K562 (cell line): Measurements from ENCODE around the gene NUDT14. TPM values are rescaled to one million over a fixed set of nuclear protein-coding genes. Genes with fewer than 3 reads are reported as not detected.
A peak's percentile ranks its signal among the peaks of the same experiment; 100 is the strongest.

Source experiments
- ATAC-seq: fragments of 200-7000 bp; cut with Tn5 transposase; 3 replicates; pipeline ENCODE4 v1.9.1; 2020; ENCODE audit warnings: moderate library complexity
- BruUV-seq: library from RNA; stranded (reverse); fragments of 400-500 nt; replicated peaks from 2 replicates; lab custom pipeline; 2021; lab: Mats Ljungman, UMichigan
- CTCF ChIA-PET: fragments of 300-600 bp; formaldehyde crosslinking; extraction: SDS; loops from one replicate; lab custom pipeline; 2021; ENCODE audit warnings: low intra/inter-chr PET ratio; lab: Yijun Ruan, JAX
- POLR2A ChIA-PET: fragments of 300-600, 350-650 bp; sonication (Branson Sonifier 250); formaldehyde crosslinking; extraction: SDS; loops from one replicate; lab custom pipeline; 2021; ENCODE audit warnings: antibody characterized with exemption, inconsistent platforms; lab: Yijun Ruan, JAX
- DNase-seq, 4 experiments: peaks; one replicate each; pipeline versions ENCODE4 v3.0.0 to v3.0.0-alpha.2; 2011 to 2018; ENCODE audit warnings: low spot score in 3 of 4, mixed read lengths in 3 of 4; ENCODE audit errors: extremely low read depth in 1 of 4
- FAIRE-seq: peaks from 2 replicates; lab custom pipeline; 2011; peaks lifted over from hg19 to GRCh38; lab: Jason Lieb, UNC
- H2AFZ ChIP-seq: 2 replicates; pipeline ENCODE4 v1.6.0; 2011; ENCODE audit warnings: low read depth, low read length, control low read depth, inconsistent platforms
- H3K27ac ChIP-seq: fragments of 200-600 bp; 3 replicates; pipeline ENCODE4 v1.8.0; 2011; ENCODE audit warnings: low read depth, mild to moderate bottlenecking, control low read depth, inconsistent platforms, low read length, moderate library complexity, mixed read lengths; ENCODE audit errors: extremely low read depth
- H3K27me3 ChIP-seq, 2 experiments: fragments of 300-600 bp in 1 of 2; 2 replicates in 1 of 2; 3 replicates in 1 of 2; pipeline versions ENCODE4 v1.6.0 to v1.8.0; 2011; ENCODE audit warnings: inconsistent platforms in 2 of 2, low read length in 2 of 2, mild to moderate bottlenecking in 1 of 2, mixed read lengths in 1 of 2, moderate library complexity in 1 of 2; ENCODE audit not compliant: control insufficient read depth in 2 of 2, insufficient read depth in 2 of 2
- H3K36me3 ChIP-seq: fragments of 300-600 bp; 3 replicates; pipeline ENCODE4 v1.8.0; 2011; ENCODE audit warnings: mild to moderate bottlenecking, low read length, inconsistent platforms; ENCODE audit not compliant: control insufficient read depth, insufficient read depth
- H3K4me1 ChIP-seq, 2 experiments: fragments of 200-600 bp in 1 of 2; replicated peaks in 1 of 2; 2 replicates in 1 of 2; 3 replicates in 1 of 2; pipeline versions ENCODE4 v1.5.1 to v1.8.0; 2011; ENCODE audit warnings: inconsistent platforms in 2 of 2, low read length in 2 of 2, mild to moderate bottlenecking in 1 of 2, mixed read lengths in 1 of 2, moderate library complexity in 1 of 2; ENCODE audit not compliant: control insufficient read depth in 2 of 2, insufficient read depth in 2 of 2
- H3K4me2 ChIP-seq: 2 replicates; pipeline ENCODE4 v1.6.1; 2011; ENCODE audit warnings: low read length, control low read depth, inconsistent platforms, mixed read lengths; ENCODE audit not compliant: insufficient read depth
- H3K4me3 ChIP-seq: fragments of 200-600 bp; sonication (generic), shearing (Covaris generic); 2 replicates; pipeline ENCODE4 v1.5.1; 2016; ENCODE audit warnings: control low read depth, inconsistent platforms
- H3K79me2 ChIP-seq: fragments of 200-600 bp; 3 replicates; pipeline ENCODE4 v1.8.0; 2011; ENCODE audit warnings: low read length, inconsistent platforms; ENCODE audit not compliant: control insufficient read depth, insufficient read depth
- H3K9ac ChIP-seq, 2 experiments: 2 replicates each; pipeline versions ENCODE4 v1.6.0 to v1.6.1; 2011; ENCODE audit warnings: low read depth in 2 of 2, low read length in 2 of 2, control low read depth in 1 of 2, inconsistent platforms in 1 of 2, mild to moderate bottlenecking in 1 of 2, mixed read lengths in 1 of 2; ENCODE audit not compliant: insufficient read depth in 1 of 2
- H3K9me1 ChIP-seq: one replicate; pipeline ENCODE4 v1.6.0; 2011; ENCODE audit warnings: inconsistent platforms, mild to moderate bottlenecking, low read length, moderate library complexity; ENCODE audit not compliant: control insufficient read depth, insufficient read depth
- H3K9me3 ChIP-seq: replicated peaks from 2 replicates; pipeline ENCODE4 v1.5.1; 2011; ENCODE audit warnings: low read depth, low read length, inconsistent platforms; ENCODE audit not compliant: control insufficient read depth, insufficient read depth
- H4K20me1 ChIP-seq: replicated peaks from 2 replicates; pipeline ENCODE4 v1.6.1; 2011; ENCODE audit warnings: low read length, inconsistent platforms, mixed read lengths; ENCODE audit not compliant: control insufficient read depth, insufficient read depth
- BRF2 ChIP-seq: IDR thresholded peaks from 3 replicates; pipeline ENCODE4 v1.6.1; 2011; ENCODE audit warnings: borderline replicate concordance, mild to moderate bottlenecking; ENCODE audit not compliant: insufficient read length, insufficient read depth
- ESRRB ChIP-seq: fragments of 250-450 bp; sonication (Bioruptor Pico); IDR thresholded peaks from 2 replicates; pipeline ENCODE4 v1.5.0; 2020; ENCODE audit warnings: mild to moderate bottlenecking, moderate library complexity, borderline replicate concordance
- FOS ChIP-seq: IDR thresholded peaks from 3 replicates; pipeline ENCODE4 v1.6.1; 2011; ENCODE audit not compliant: insufficient read length; ENCODE audit errors: extremely low read depth
- PBX2 ChIP-seq, 2 experiments: IDR thresholded peaks in 1 of 2; conservative IDR thresholded peaks in 1 of 2; 2 replicates each; pipeline ENCODE4 v1.6.1; 2016; ENCODE audit warnings: low read depth in 2 of 2, mild to moderate bottlenecking in 1 of 2, missing compliant biosample characterization in 1 of 2, missing genetic modification characterization in 1 of 2, moderate library complexity in 1 of 2
- PCBP2 ChIP-seq: fragments of 200-400 bp; formaldehyde crosslinking; IDR thresholded peaks from 2 replicates; pipeline ENCODE4 v1.6.1; 2018; ENCODE audit warnings: low read length, low read depth, mild to moderate bottlenecking, moderate library complexity; ENCODE audit not compliant: poor library complexity, severe bottlenecking
- ZBTB33 ChIP-seq: sonication (generic); formaldehyde crosslinking; IDR thresholded peaks from 2 replicates; pipeline ENCODE4 v1.8.1; 2023; ENCODE audit warnings: mild to moderate bottlenecking, missing genetic modification reagents
- WGBS: fragments of 100-300 bp; shearing (Covaris generic); methylation state at CpG from one replicate; pipeline ENCODE4 v1.1.6; 2016; ENCODE audit warnings: low coverage, mixed read lengths; ENCODE audit not compliant: insufficient coverage; ENCODE audit errors: missing lambda C conversion rate; 5-methylcytosine and 5-hydroxymethylcytosine counted together
- in situ Hi-C: fragments of 300-500 bp; cut with MboI; formaldehyde crosslinking; loops from 4 replicates; pipeline ENCODE4 v1.15.0; 2018; ENCODE audit warnings: inconsistent platforms, mixed read lengths
- intact Hi-C: fragments of 100-400 bp; cut with micrococcal nuclease; formaldehyde crosslinking; loops from 2 replicates; pipeline ENCODE4 v1.14.2; 2022
- polyA plus RNA-seq, 8 experiments: library from polyadenylated mRNA; depleted of rRNA in 4 of 8; stranded (reverse) in 5 of 8; unstranded in 3 of 8; fragments of >200 nt; fragmentation: Nextera tagmentation in 2 of 8; fragmentation: Illumina TruSeq in 1 of 8; extraction: Ambion mirVana in 2 of 8; extraction: Trizol in 1 of 8; gene quantifications; 2 replicates each; pipeline versions ENCODE4 v1.2.1 to v1.2.3, GENCODE V29; 2011 to 2014; ENCODE audit warnings: inconsistent platforms in 1 of 8, missing spikeins in 1 of 8
- total RNA-seq, 7 experiments: library from RNA; depleted of rRNA in 6 of 7; stranded (reverse); fragments of >200 nt in 6 of 7; fragmentation: Illumina TruSeq in 2 of 7; extraction: Trizol in 2 of 7; gene quantifications; 2 replicates each; pipeline versions ENCODE4 v1.2.1 to v1.2.3, GENCODE V29; 2011 to 2021; ENCODE audit warnings: low replicate concordance in 1 of 7

Gene NUDT14
- total and polyA plus RNA-seq, 9 of the 15 experiments (the other 6 are each of a cell fraction or from before 2014, with no cell fraction given) = 0.14 to 16.3 (median 8.2) TPM

DNA sequence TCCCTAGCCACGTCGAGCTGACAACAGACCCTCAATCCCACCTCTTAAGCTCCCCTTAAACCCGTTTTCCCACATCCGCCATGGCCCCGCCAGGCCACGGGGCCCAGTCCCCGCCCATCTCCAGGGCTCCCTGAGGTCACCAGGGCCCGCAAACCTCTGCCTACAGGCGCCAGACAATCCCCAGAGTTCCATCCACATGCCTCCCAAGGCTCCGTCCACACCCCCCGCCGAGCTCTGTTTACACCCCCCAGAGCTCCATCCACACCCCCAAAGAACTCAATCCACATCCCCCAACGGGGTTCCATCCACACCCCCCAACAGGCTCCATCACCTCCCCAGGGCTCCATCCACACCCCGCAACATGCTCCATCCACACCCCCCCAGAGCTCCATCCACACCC is 21.8 kb downstream of the NUDT14 start:
- ChIA-PET POLR2A (interaction anchor here (0.6 kb wide), 1 partner anchor 131 kb away, joined by 3 read pairs; no protein-coding TSS in a partner anchor), CTCF (no interaction called here)
- H4K20me1 ChIP-seq = peaks cover 11% of the 10 kb centered on the region
- TF ChIP-seq ZBTB33 (peak; percentile 59; the same call in 1 of the 2 replicates), ESRRB (CRISPR knock-in tag) (no peak)
- no peak overlapping the region for H3K27ac ChIP-seq
- H3K79me2 ChIP-seq = peaks cover 24% of the 10 kb centered on the region
- BruUV-seq = no TSS peak
- no peak overlapping the region; a peak in 1 of 4 replicates for H3K9ac ChIP-seq
- H3K9me1 ChIP-seq = peaks cover 4% of the 10 kb centered on the region
- H3K4me2 ChIP-seq = no peak overlapping the region
- 85% methylated on average over 9 of the region's 14 CpGs for WGBS
- peaks cover 7% of the 10 kb centered on the region; the same call in 1 of the 3 replicates for H3K36me3 ChIP-seq
- no peak for FAIRE-seq
- no peak overlapping the region for H3K4me3 ChIP-seq
- in situ Hi-C loops = no loop called here
- DNase-seq = no peak
- ATAC-seq = no peak
- no peaks in the 10 kb centered on the region for H3K27me3 ChIP-seq
- H2AFZ ChIP-seq = no peak overlapping the region
- no peaks in the 10 kb centered on the region for H3K9me3 ChIP-seq
- H3K4me1 ChIP-seq = peaks cover 0 to 47% of the 10 kb centered on the region in 2 experiments; a peak in 2 of 5 replicates
- intact Hi-C loops = no loop called here

GRCh38 chr14:105158794-105159193 is 22.3 kb downstream of the NUDT14 start:
- Histone ChIP-seq H4K20me1 (peaks cover 11% of the 10 kb centered on the region), H3K9ac (no peak overlapping the region; a peak in 1 of 4 replicates), H3K4me2 (no peak overlapping the region), H2AFZ (no peak overlapping the region), H3K27ac (no peak overlapping the region), H3K9me3 (no peaks in the 10 kb centered on the region), H3K4me1 (peaks cover 0 to 47% of the 10 kb centered on the region in 2 experiments; a peak in 2 of 5 replicates), H3K4me3 (no peak overlapping the region), H3K27me3 (no peaks in the 10 kb centered on the region), H3K9me1 (peaks cover 4% of the 10 kb centered on the region), H3K36me3 (peaks cover 7% of the 10 kb centered on the region; the same call in 1 of the 3 replicates), H3K79me2 (peaks cover 19% of the 10 kb centered on the region)
- FAIRE-seq (no peak), DNase-seq (no peak), ATAC-seq (no peak)
- in situ Hi-C loops (no loop called here), intact Hi-C loops (no loop called here)
- WGBS = no CpG with 5 or more reads among the region's 12 CpGs
- CTCF ChIA-PET = no interaction called here
- POLR2A ChIA-PET = no interaction called here
- no TSS peak for BruUV-seq
- TF ChIP-seq PCBP2 = no peak
- TF ChIP-seq PBX2 (CRISPR knock-in tag; IDR thresholded peaks at IDR 0.05; ENCODE audit: low read depth) = no peak
- TF ChIP-seq PBX2 (tag; conservative IDR thresholded peaks at IDR 0.05; ENCODE audit: low read depth) = no peak
- TF ChIP-seq BRF2 = no peak
- TF ChIP-seq FOS = no peak
